Astrocyte (in vitro differentiated cells and primary cell): Measurements from ENCODE around the gene LIX1L. TPM values are rescaled to one million over a fixed set of nuclear protein-coding genes. Genes with fewer than 3 reads are reported as not detected.

ENCODE experiments used
- DNase-seq: peaks from one replicate; pipeline ENCODE4 v3.0.0-alpha.2; 2010; ENCODE audit warnings: low read depth
- FAIRE-seq: peaks from 2 replicates; lab custom pipeline; 2011; peaks lifted over from hg19 to GRCh38; lab: Jason Lieb, UNC
- H2AFZ ChIP-seq: 2 replicates; pipeline ENCODE4 v1.6.0; 2012; ENCODE audit warnings: low read depth, low read length, inconsistent platforms
- H3K27ac ChIP-seq: 2 replicates; pipeline ENCODE4 v1.5.1; 2011; ENCODE audit warnings: low read depth, low read length, inconsistent platforms
- H3K27me3 ChIP-seq: 2 replicates; pipeline ENCODE4 v1.6.0; 2011; ENCODE audit warnings: low read length, inconsistent platforms; ENCODE audit not compliant: insufficient read depth
- H3K36me3 ChIP-seq: 2 replicates; pipeline ENCODE4 v1.5.1; 2011; ENCODE audit warnings: low read length, inconsistent platforms; ENCODE audit not compliant: insufficient read depth
- H3K4me1 ChIP-seq: 2 replicates; pipeline ENCODE4 v1.5.1; 2011; ENCODE audit warnings: low read length, inconsistent platforms; ENCODE audit not compliant: insufficient read depth
- H3K4me2 ChIP-seq: 2 replicates; pipeline ENCODE4 v1.6.0; 2012; ENCODE audit warnings: low read length, inconsistent platforms
- H3K4me3 ChIP-seq: 2 replicates; pipeline ENCODE4 v1.5.1; 2011; ENCODE audit warnings: low read depth, mild to moderate bottlenecking, low read length, inconsistent platforms; ENCODE audit not compliant: insufficient read depth
- H3K79me2 ChIP-seq: 2 replicates; pipeline ENCODE4 v1.6.0; 2012; ENCODE audit warnings: mild to moderate bottlenecking, low read length, inconsistent platforms; ENCODE audit not compliant: insufficient read depth
- H3K9ac ChIP-seq: 2 replicates; pipeline ENCODE4 v1.6.0; 2012; ENCODE audit warnings: mild to moderate bottlenecking, low read length, inconsistent platforms
- H3K9me3 ChIP-seq: 2 replicates; pipeline ENCODE4 v1.5.1; 2012; ENCODE audit warnings: low read depth, mild to moderate bottlenecking, low read length, inconsistent platforms; ENCODE audit not compliant: insufficient read depth
- H4K20me1 ChIP-seq: 2 replicates; pipeline ENCODE4 v1.6.0; 2012; ENCODE audit warnings: low read length, inconsistent platforms; ENCODE audit not compliant: insufficient read depth
- H3K27ac Mint-ChIP-seq: one replicate; pipeline ENCODE4 v1.8.0; 2021; ENCODE audit warnings: mild to moderate bottlenecking, mixed read lengths; ENCODE audit not compliant: unreplicated experiment
- H3K27me3 Mint-ChIP-seq: one replicate; pipeline ENCODE4 v1.8.0; 2021; ENCODE audit warnings: low read depth, mixed read lengths; ENCODE audit not compliant: unreplicated experiment
- H3K36me3 Mint-ChIP-seq: one replicate; pipeline ENCODE4 v1.8.0; 2021; ENCODE audit warnings: low read depth, mixed read lengths; ENCODE audit not compliant: unreplicated experiment
- H3K4me1 Mint-ChIP-seq: one replicate; pipeline ENCODE4 v1.8.0; 2021; ENCODE audit warnings: low read depth, mixed read lengths; ENCODE audit not compliant: unreplicated experiment
- H3K4me3 Mint-ChIP-seq: one replicate; pipeline ENCODE4 v1.8.0; 2021; ENCODE audit warnings: mild to moderate bottlenecking, moderate library complexity, mixed read lengths; ENCODE audit not compliant: unreplicated experiment
- H3K9me3 Mint-ChIP-seq: one replicate; pipeline ENCODE4 v1.8.0; 2021; ENCODE audit warnings: mild to moderate bottlenecking, mixed read lengths; ENCODE audit not compliant: unreplicated experiment
- CTCF ChIP-seq: IDR thresholded peaks from 2 replicates; pipeline ENCODE4 v1.5.1; 2011; ENCODE audit warnings: low read depth, mild to moderate bottlenecking, inconsistent platforms, low read length, moderate library complexity; ENCODE audit not compliant: insufficient read depth
- EZH2 ChIP-seq: IDR thresholded peaks from 2 replicates; pipeline ENCODE4 v1.6.1; 2012; ENCODE audit warnings: mild to moderate bottlenecking, low read length, inconsistent platforms; ENCODE audit not compliant: insufficient read depth
- total RNA-seq: library from RNA; stranded (reverse); gene quantifications from 2 replicates; pipeline ENCODE4 v1.2.1, GENCODE V29; 2021

LIX1L gene
- total RNA-seq, 1 donor from 2014 or later = 37.2 TPM

DNA sequence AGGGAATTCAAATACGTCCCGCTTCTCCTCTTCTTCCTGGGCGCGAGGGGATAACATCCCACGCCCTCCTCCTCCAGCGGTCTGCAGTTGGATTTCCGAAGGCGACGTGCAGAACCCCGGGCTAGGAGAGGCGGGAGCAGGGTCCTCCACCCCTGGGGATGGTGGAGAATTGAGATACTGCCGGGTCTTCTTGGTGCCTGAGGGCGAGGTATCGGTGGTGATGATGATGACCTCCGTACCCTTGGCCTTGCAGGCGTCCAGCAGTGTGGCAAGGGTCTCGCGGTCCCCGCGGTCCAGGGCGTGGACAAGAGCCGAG lies 3.2 kb upstream of the LIX1L start:
- peak overlapping the region; percentile 92 for H3K4me3 Mint-ChIP-seq
- peak overlapping the region; percentile 12 for H3K27ac ChIP-seq

GRCh38 chr1:145960468-145961108 lies 2.8 kb upstream of the LIX1L start:
- peaks cover 39% of the 10 kb centered on the region for H3K4me1 Mint-ChIP-seq
- H3K27ac Mint-ChIP-seq = peak overlapping the region; percentile 88
- no peaks in the 10 kb centered on the region for H3K36me3 Mint-ChIP-seq
- peak overlapping the region; percentile 92 for H3K4me3 Mint-ChIP-seq
- peak overlapping the region; percentile 73 for H3K9ac ChIP-seq
- no peaks in the 10 kb centered on the region for H3K9me3 ChIP-seq
- H3K4me1 ChIP-seq = peaks cover 45% of the 10 kb centered on the region
- H3K36me3 ChIP-seq = no peaks in the 10 kb centered on the region
- H3K79me2 ChIP-seq = peaks cover 24% of the 10 kb centered on the region
- peak overlapping the region; percentile 93 for H3K4me2 ChIP-seq
- DNase-seq (peak; percentile 39), FAIRE-seq (no peak)
- TF ChIP-seq CTCF = no peak
- no peak for TF ChIP-seq EZH2
- no peaks in the 10 kb centered on the region for H3K9me3 Mint-ChIP-seq
- peak overlapping the region; percentile 96 for H2AFZ ChIP-seq
- H3K27me3 ChIP-seq = no peaks in the 10 kb centered on the region
- H3K27ac ChIP-seq = peak overlapping the region; percentile 12
- H3K4me3 ChIP-seq = peak overlapping the region; percentile 71
- no peaks in the 10 kb centered on the region for H3K27me3 Mint-ChIP-seq
- H4K20me1 ChIP-seq = peaks cover 4% of the 10 kb centered on the region

More for the DNA sequence above, 3.2 kb upstream of the LIX1L start:
- Histone ChIP-seq H3K79me2 (peaks cover 19% of the 10 kb centered on the region), H3K4me1 (peaks cover 41% of the 10 kb centered on the region), H3K9ac (peak overlapping the region; percentile 73), H3K27me3 (no peaks in the 10 kb centered on the region), H2AFZ (peak overlapping the region; percentile 96), H3K4me2 (peak overlapping the region; percentile 93), H3K4me3 (peak overlapping the region; percentile 71), H3K36me3 (no peaks in the 10 kb centered on the region), H3K9me3 (no peaks in the 10 kb centered on the region), H4K20me1 (no peaks in the 10 kb centered on the region)
- DNase-seq (no peak), FAIRE-seq (no peak)
- H3K9me3 Mint-ChIP-seq = no peaks in the 10 kb centered on the region
- H3K27ac Mint-ChIP-seq = peak overlapping the region; percentile 88
- no peaks in the 10 kb centered on the region for H3K27me3 Mint-ChIP-seq
- H3K36me3 Mint-ChIP-seq = no peaks in the 10 kb centered on the region
- peaks cover 34% of the 10 kb centered on the region for H3K4me1 Mint-ChIP-seq
- TF ChIP-seq EZH2 (no peak), CTCF (no peak)

DNA sequence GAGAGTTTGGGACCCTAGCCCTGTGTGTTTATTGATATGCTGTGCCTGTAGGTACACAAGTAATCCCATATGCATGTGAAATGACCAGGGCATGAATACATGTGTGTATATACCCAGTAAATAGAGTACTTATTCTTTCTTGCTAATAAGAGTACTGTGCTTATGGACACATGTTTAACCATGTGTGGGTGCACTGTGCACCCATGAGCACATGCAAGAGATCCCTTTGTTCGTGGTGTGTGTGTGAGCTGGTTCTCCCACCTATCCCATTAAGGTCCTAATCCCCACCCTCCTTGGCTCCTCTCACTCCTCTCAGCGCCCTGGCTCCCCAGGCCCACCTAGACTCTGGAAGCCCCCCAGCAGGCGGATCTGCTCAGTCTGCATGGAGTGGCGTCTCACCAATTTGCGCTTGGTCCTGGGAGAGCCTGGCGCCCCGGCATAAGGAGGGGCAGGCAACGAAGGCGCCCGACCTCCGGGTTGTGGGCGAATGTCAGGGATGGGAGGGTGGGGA lies 2.2 kb upstream of the LIX1L start:
- H3K27me3 ChIP-seq = no peaks in the 10 kb centered on the region
- no peaks in the 10 kb centered on the region for H3K9me3 Mint-ChIP-seq
- H3K27ac Mint-ChIP-seq = no peak overlapping the region
- H3K9me3 ChIP-seq = no peaks in the 10 kb centered on the region
- H2AFZ ChIP-seq = peak overlapping the region; percentile 96
- H3K4me2 ChIP-seq = peak overlapping the region; percentile 93
- peak overlapping the region; percentile 92 for H3K4me3 Mint-ChIP-seq
- H4K20me1 ChIP-seq = peaks cover 9% of the 10 kb centered on the region
- no peak for FAIRE-seq
- H3K4me3 ChIP-seq = peak overlapping the region; percentile 71
- TF ChIP-seq EZH2 (no peak), CTCF (no peak)
- no peak overlapping the region for H3K27ac ChIP-seq
- H3K36me3 Mint-ChIP-seq = no peaks in the 10 kb centered on the region
- H3K4me1 ChIP-seq = peaks cover 48% of the 10 kb centered on the region
- no peaks in the 10 kb centered on the region for H3K27me3 Mint-ChIP-seq
- DNase-seq = no peak
- H3K79me2 ChIP-seq = peaks cover 27% of the 10 kb centered on the region
- peaks cover 42% of the 10 kb centered on the region for H3K4me1 Mint-ChIP-seq
- peak overlapping the region; percentile 73 for H3K9ac ChIP-seq
- H3K36me3 ChIP-seq = peaks cover under 1% of the 10 kb centered on the region
